Astrocyte of the spinal cord (primary cell): ENCODE measurements around the gene GRK5.

Experiments used
- DNase-seq: peaks from one replicate; pipeline ENCODE4 v3.0.0; 2011; ENCODE audit warnings: low read depth, low spot score
- H3K4me3 ChIP-seq: 2 replicates; pipeline ENCODE4 v1.5.1; 2011; ENCODE audit warnings: low read depth, mild to moderate bottlenecking, low read length, moderate library complexity
- CTCF ChIP-seq: IDR thresholded peaks from 2 replicates; pipeline ENCODE4 v1.5.1; 2012; ENCODE audit warnings: low read depth, mild to moderate bottlenecking, low read length, inconsistent platforms
- in situ Hi-C: cut with HindIII; loops from 2 replicates; pipeline ENCODE4 v1.10.0; 2017; ENCODE audit warnings: low sequenced_read_pairs

The GRK5 gene

GRCh38 chr10:119211625-119212441, 4.5 kb downstream of the GRK5 start:
- in situ Hi-C loops: no loop called here
- no peak for TF ChIP-seq CTCF
- peak; percentile 32 for DNase-seq
- H3K4me3 ChIP-seq: no peak overlapping the region

GRCh38 chr10:119215371-119215770, 8.0 kb downstream of the GRK5 start:
- no peak overlapping the region for H3K4me3 ChIP-seq
- no peak for TF ChIP-seq CTCF
- in situ Hi-C loops: no loop called here
- DNase-seq: no peak

GRCh38 chr10:119216127-119216526, 8.8 kb downstream of the GRK5 start:
- DNase-seq: no peak
- TF ChIP-seq CTCF: no peak
- in situ Hi-C loops: no loop called here
- H3K4me3 ChIP-seq: no peak overlapping the region

- no peak for DNase-seq
- no peak for TF ChIP-seq CTCF
- in situ Hi-C loops: no loop called here
- no peak overlapping the region for H3K4me3 ChIP-seq
Measured at GRCh38 chr10:119217401-119217800, 10.0 kb downstream of the GRK5 start.

- no peak overlapping the region for H3K4me3 ChIP-seq
- TF ChIP-seq CTCF: no peak
- no peak for DNase-seq
- in situ Hi-C loops: no loop called here
Measured at GRCh38 chr10:119217991-119218490, 10.7 kb downstream of the GRK5 start.

- no peak overlapping the region for H3K4me3 ChIP-seq
- in situ Hi-C loops: no loop called here
- no peak for DNase-seq
- TF ChIP-seq CTCF: no peak
Measured at GRCh38 chr10:119219871-119220270, 12.5 kb downstream of the GRK5 start.
